H1 (cell line): Measurements from ENCODE around the gene SCAI. TPM values are rescaled to one million over a fixed set of nuclear protein-coding genes. Genes with fewer than 3 reads are reported as not detected.

Experiments used
- CTCF ChIA-PET: fragments of 300-600 bp; sonication (Branson Sonifier 250); formaldehyde crosslinking; loops from one replicate; lab custom pipeline; 2021; ENCODE audit not compliant: partially characterized antibody; lab: Charles Lee
- POLR2A ChIA-PET: fragments of 300-600 bp; sonication (Branson Sonifier 250); formaldehyde crosslinking; loops from one replicate; lab custom pipeline; 2021; ENCODE audit warnings: inconsistent platforms; ENCODE audit not compliant: partially characterized antibody; lab: Charles Lee
- DNase-seq, 2 experiments: peaks; one replicate each; pipeline versions ENCODE4 v3.0.0 to v3.0.0-alpha.2; 2010 to 2022; ENCODE audit warnings: low spot score in 2 of 2, low read depth in 1 of 2, mixed read lengths in 1 of 2
- FAIRE-seq: peaks from 2 replicates; lab custom pipeline; 2011; peaks lifted over from hg19 to GRCh38; lab: Jason Lieb, UNC
- H2AFZ ChIP-seq: 2 replicates; pipeline ENCODE4 v1.8.1; 2012; ENCODE audit warnings: low read length, inconsistent platforms
- H2AK5ac ChIP-seq: 2 replicates; pipeline ENCODE4 v1.6.1; 2013; ENCODE audit warnings: low read depth, low read length
- H2BK120ac ChIP-seq: replicated peaks from 2 replicates; pipeline ENCODE3; 2013; ENCODE audit warnings: low read depth, low read length, inconsistent platforms
- H2BK12ac ChIP-seq: 2 replicates; pipeline ENCODE4 v1.6.1; 2013; ENCODE audit warnings: low read depth, low read length
- H2BK15ac ChIP-seq: 2 replicates; pipeline ENCODE4 v1.6.1; 2013; ENCODE audit warnings: low read length
- H2BK20ac ChIP-seq: 2 replicates; pipeline ENCODE4 v1.6.1; 2013; ENCODE audit warnings: low read length
- H2BK5ac ChIP-seq: 2 replicates; pipeline ENCODE4 v1.6.1; 2013; ENCODE audit warnings: low read depth, low read length
- H3K14ac ChIP-seq: 2 replicates; pipeline ENCODE4 v1.6.1; 2013; ENCODE audit warnings: inconsistent platforms; ENCODE audit not compliant: insufficient read length
- H3K18ac ChIP-seq: 2 replicates; pipeline ENCODE4 v1.6.1; 2013; ENCODE audit warnings: low read length; ENCODE audit errors: extremely low read depth
- H3K23ac ChIP-seq: 2 replicates; pipeline ENCODE4 v1.6.1; 2013; ENCODE audit warnings: inconsistent platforms; ENCODE audit not compliant: insufficient read length
- H3K23me2 ChIP-seq: 2 replicates; pipeline ENCODE4 v1.6.1; 2013; ENCODE audit warnings: low read depth, low read length
- H3K27ac ChIP-seq: 2 replicates; pipeline ENCODE4 v1.6.1; 2011; ENCODE audit warnings: low read depth, low read length, inconsistent platforms
- H3K27me3 ChIP-seq, 4 experiments: replicated peaks in 1 of 4; 1 replicate in 1 of 4; 2 replicates in 3 of 4; pipeline versions ENCODE4 v1.6.1 to v1.8.1; 2011 to 2013; ENCODE audit warnings: low read length in 3 of 4, mild to moderate bottlenecking in 3 of 4, inconsistent platforms in 2 of 4, mixed read lengths in 2 of 4, moderate library complexity in 1 of 4; ENCODE audit not compliant: control insufficient read depth in 3 of 4, insufficient read depth in 3 of 4; ENCODE audit errors: extremely low read depth in 1 of 4
- H3K36me3 ChIP-seq, 4 experiments: 2 replicates each; pipeline versions ENCODE4 v1.6.1 to v1.8.1; 2011 to 2013; ENCODE audit warnings: mild to moderate bottlenecking in 4 of 4, low read length in 3 of 4, moderate library complexity in 2 of 4, control low read depth in 1 of 4, inconsistent platforms in 1 of 4; ENCODE audit not compliant: insufficient read depth in 4 of 4, control insufficient read depth in 2 of 4
- H3K4ac ChIP-seq: replicated peaks from 2 replicates; pipeline ENCODE3; 2013; ENCODE audit warnings: low read length, low read depth, mixed read lengths, inconsistent platforms; ENCODE audit not compliant: insufficient read length
- H3K4me1 ChIP-seq, 4 experiments: replicated peaks in 1 of 4; 1 replicate in 1 of 4; 2 replicates in 3 of 4; pipeline versions ENCODE4 v1.6.1 to v1.8.1; 2011 to 2013; ENCODE audit warnings: low read length in 3 of 4, inconsistent platforms in 2 of 4, mixed read lengths in 1 of 4; ENCODE audit not compliant: insufficient read depth in 4 of 4, control insufficient read depth in 3 of 4
- H3K4me2 ChIP-seq, 2 experiments: 2 replicates each; pipeline versions ENCODE4 v1.6.1 to v1.8.1; 2011 to 2013; ENCODE audit warnings: low read depth in 2 of 2, low read length in 2 of 2, control low read depth in 1 of 2, inconsistent platforms in 1 of 2, mild to moderate bottlenecking in 1 of 2; ENCODE audit not compliant: insufficient read depth in 1 of 2
- H3K4me3 ChIP-seq, 4 experiments: fragments of 200-600, 300-600 bp in 1 of 4; sonication (generic), shearing (Covaris generic), sonication (Bioruptor Twin) in 1 of 4; 2 replicates each; pipeline versions ENCODE4 v1.5.1 to v1.8.1; 2011 to 2016; ENCODE audit warnings: low read length in 4 of 4, low read depth in 3 of 4, control low read depth in 2 of 4, inconsistent platforms in 2 of 4, mild to moderate bottlenecking in 2 of 4, mixed read lengths in 1 of 4, moderate library complexity in 1 of 4; ENCODE audit not compliant: insufficient read depth in 2 of 4; ENCODE audit errors: extremely low read depth in 1 of 4
- H3K56ac ChIP-seq: replicated peaks from 2 replicates; pipeline ENCODE3; 2013; ENCODE audit warnings: low read depth, mild to moderate bottlenecking, mixed read lengths, low read length, inconsistent platforms; ENCODE audit not compliant: insufficient read length
- H3K79me1 ChIP-seq: 2 replicates; pipeline ENCODE4 v1.6.1; 2013; ENCODE audit warnings: low read depth, low read length, control low read depth
- H3K79me2 ChIP-seq, 2 experiments: 2 replicates each; pipeline versions ENCODE4 v1.6.1 to v1.8.1; 2012 to 2013; ENCODE audit warnings: low read length in 2 of 2, mild to moderate bottlenecking in 2 of 2, inconsistent platforms in 1 of 2; ENCODE audit not compliant: insufficient read depth in 2 of 2, control insufficient read depth in 1 of 2
- H3K9ac ChIP-seq, 4 experiments: replicated peaks in 1 of 4; 1 replicate in 1 of 4; 2 replicates in 3 of 4; pipeline versions ENCODE4 v1.6.1 to v1.8.1; 2011 to 2013; ENCODE audit warnings: low read depth in 3 of 4, low read length in 3 of 4, control low read depth in 2 of 4, mild to moderate bottlenecking in 2 of 4, moderate library complexity in 2 of 4, inconsistent platforms in 1 of 4; ENCODE audit errors: extremely low read depth in 1 of 4
- H3K9me3 ChIP-seq, 2 experiments: 2 replicates each; pipeline versions ENCODE4 v1.6.1 to v1.8.1; 2012 to 2013; ENCODE audit warnings: mild to moderate bottlenecking in 2 of 2, moderate library complexity in 2 of 2, control low read depth in 1 of 2, inconsistent platforms in 1 of 2, low read depth in 1 of 2, low read length in 1 of 2, mixed read lengths in 1 of 2; ENCODE audit not compliant: insufficient read depth in 2 of 2
- H4K20me1 ChIP-seq, 2 experiments: replicated peaks in 1 of 2; 2 replicates each; pipeline versions ENCODE3 to v1.8.1; 2011 to 2013; ENCODE audit warnings: inconsistent platforms in 2 of 2, low read length in 2 of 2, mild to moderate bottlenecking in 1 of 2; ENCODE audit not compliant: insufficient read depth in 2 of 2, control insufficient read depth in 1 of 2
- H4K5ac ChIP-seq: 2 replicates; pipeline ENCODE4 v1.6.1; 2013; ENCODE audit warnings: low read length, low read depth, mixed read lengths, inconsistent platforms; ENCODE audit not compliant: insufficient read length
- H4K8ac ChIP-seq: 2 replicates; pipeline ENCODE4 v1.8.0; 2013; ENCODE audit warnings: mild to moderate bottlenecking, moderate library complexity, low read length, inconsistent platforms; ENCODE audit not compliant: insufficient read depth; ENCODE audit errors: extremely low read depth
- H4K91ac ChIP-seq: replicated peaks from 2 replicates; pipeline ENCODE3; 2013; ENCODE audit warnings: low read length, mixed read lengths, inconsistent platforms; ENCODE audit not compliant: insufficient read length
- BCL11A ChIP-seq, 2 experiments: IDR thresholded peaks; one replicate each; pipeline ENCODE4 v1.6.1; 2011; ENCODE audit warnings: low read depth in 2 of 2, low read length in 2 of 2, mild to moderate bottlenecking in 2 of 2
- CBX5 ChIP-seq: fragments of 300-800, 300-1000 bp; sonication (generic); IDR thresholded peaks from 2 replicates; pipeline ENCODE4 v1.7.1; 2016; ENCODE audit warnings: antibody characterized with exemption, low read length, low read depth
- CHD1 ChIP-seq: IDR thresholded peaks from 2 replicates; pipeline ENCODE4 v1.6.1; 2012; ENCODE audit warnings: low read depth, low read length, improper control_type of control experiment
- CHD2 ChIP-seq: IDR thresholded peaks from 2 replicates; pipeline ENCODE4 v1.6.1; 2012; ENCODE audit warnings: low read length, improper control_type of control experiment
- CREB1 ChIP-seq: IDR thresholded peaks from 2 replicates; pipeline ENCODE4 v1.6.1; 2012; ENCODE audit warnings: inconsistent platforms
- GTF2F1 ChIP-seq: IDR thresholded peaks from 2 replicates; pipeline ENCODE4 v1.6.1; 2012; ENCODE audit warnings: low read depth, low read length, improper control_type of control experiment, borderline replicate concordance
- HDAC6 ChIP-seq: IDR thresholded peaks from one replicate; pipeline ENCODE4 v1.7.1; 2012; ENCODE audit warnings: low read depth, mild to moderate bottlenecking, inconsistent platforms, low read length, moderate library complexity
- PHF8 ChIP-seq: fragments of 200-600 bp; sonication (generic); conservative IDR thresholded peaks from 2 replicates; pipeline ENCODE4 v1.7.1; 2012; ENCODE audit warnings: low read depth, mild to moderate bottlenecking, inconsistent platforms, low read length, moderate library complexity
- RAD21 ChIP-seq, 2 experiments: IDR thresholded peaks in 1 of 2; conservative IDR thresholded peaks in 1 of 2; 2 replicates each; pipeline ENCODE4 v1.6.1; 2011; ENCODE audit warnings: low read depth in 2 of 2, low read length in 2 of 2, improper control_type of control experiment in 1 of 2, inconsistent platforms in 1 of 2, mild to moderate bottlenecking in 1 of 2, moderate library complexity in 1 of 2
- SIRT6 ChIP-seq: IDR thresholded peaks from one replicate; pipeline ENCODE4 v1.7.1; 2012; ENCODE audit warnings: low read length, inconsistent platforms
- SIX5 ChIP-seq: IDR thresholded peaks from 2 replicates; pipeline ENCODE4 v1.6.1; 2011; ENCODE audit warnings: mild to moderate bottlenecking, low read depth, low read length
- TAF1 ChIP-seq: IDR thresholded peaks from 2 replicates; pipeline ENCODE4 v1.6.1; 2011; ENCODE audit warnings: mild to moderate bottlenecking, low read depth, low read length
- ZNF274 ChIP-seq: IDR thresholded peaks from 2 replicates; pipeline ENCODE4 v1.7.0; 2012; ENCODE audit warnings: low read length, borderline replicate concordance; ENCODE audit errors: extremely low read depth
- polyA plus RNA-seq, 7 experiments: library from polyadenylated mRNA; depleted of rRNA in 3 of 7; stranded (reverse) in 5 of 7; unstranded in 2 of 7; fragments of >200 nt in 5 of 7; fragments of 200-250 nt in 2 of 7; gene quantifications; 1 replicate in 5 of 7; 2 replicates in 1 of 7; 4 replicates in 1 of 7; pipeline versions ENCODE4 v1.2.1 to v1.2.3, GENCODE V29; 2011 to 2013; ENCODE audit warnings: missing spikeins in 2 of 7, mixed read lengths in 2 of 7
- total RNA-seq: library from RNA; stranded (reverse); fragmentation: NEBNext Ultra II Directional; extraction: Animal tissue kit (Norgen Biotek cat#: 25700); gene quantifications from 2 replicates; pipeline ENCODE4 v1.2.1, GENCODE V29; 2021

The SCAI gene
- total and polyA plus RNA-seq, 2 of the 8 experiments (the other 6 are each of a cell fraction or from before 2014, with no cell fraction given) = 6.4 to 19.8 TPM

DNA sequence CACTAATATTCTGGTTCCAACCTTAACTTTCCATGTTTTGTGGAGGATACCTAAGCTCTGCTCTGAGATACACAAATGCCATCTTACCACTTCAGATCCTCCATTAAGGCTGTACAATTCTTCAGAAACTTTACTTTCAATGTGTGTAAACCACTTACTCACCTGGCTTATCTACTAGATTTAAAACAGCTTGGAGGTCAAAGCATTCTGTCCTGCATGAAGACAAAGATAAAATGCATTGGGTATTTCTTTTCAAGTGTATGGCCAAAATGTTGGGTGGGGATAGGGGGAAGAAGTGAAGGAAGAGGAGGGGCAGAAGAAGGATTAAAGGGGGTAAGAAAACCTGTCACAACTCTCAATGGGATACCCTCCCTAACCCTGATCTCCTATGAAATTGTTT lies 203.4 kb downstream of the SCAI start:
- Histone ChIP-seq H3K36me3 (peaks cover 0 to 4% (median 0%) of the 10 kb centered on the region in 4 experiments; a peak in 1 of 8 replicates), H3K4me3 (peak overlapping the region; percentile 58 to 89 (median 80)), H3K4me2 (peak overlapping the region; percentile 77 to 80), H3K23me2 (0 out of 2 replicates have a peak, but pooled peaks cover 4% of the 10 kb centered on the region), H3K4me1 (peaks cover 0 to 2% (median 0%) of the 10 kb centered on the region in 4 experiments; a peak in 2 of 7 replicates), H2AFZ (no peak overlapping the region), H2BK15ac (no peak overlapping the region), H2BK20ac (no peak overlapping the region), H2BK5ac (no peak overlapping the region), H3K79me1 (no peaks in the 10 kb centered on the region), H3K79me2 (no peaks in the 10 kb centered on the region), H4K5ac (no peak overlapping the region), H3K23ac (no peak overlapping the region), H3K4ac (no peak overlapping the region), H4K8ac (no peak overlapping the region), H3K27me3 (no peaks in the 10 kb centered on the region; a peak in 1 of 7 replicates), H4K91ac (no peak overlapping the region), H3K9me3 (no peaks in the 10 kb centered on the region), H3K56ac (no peak overlapping the region), H4K20me1 (no peaks in the 10 kb centered on the region), H3K14ac (no peak overlapping the region), H2AK5ac (no peak overlapping the region), H2BK12ac (no peak overlapping the region), H3K9ac (peak overlapping the region in 1 of 4 experiments; percentile 42; a peak in 2 of 7 replicates), H3K27ac (0 out of 2 replicates have a peak overlapping the region, but pooled peaks have one; percentile 69), H3K18ac (no peak overlapping the region), H2BK120ac (no peak overlapping the region)
- POLR2A ChIA-PET = interaction anchor here (1.0 kb wide), 1 partner anchor 79 kb away, joined by 3 read pairs; no protein-coding TSS in a partner anchor
- DNase-seq = no peak
- FAIRE-seq = no peak
- CTCF ChIA-PET = no interaction called here
- TF ChIP-seq PHF8 = no peak
- no peak for TF ChIP-seq SIRT6
- no peak for TF ChIP-seq BCL11A (IDR thresholded peaks at IDR 0.05; ENCODE audit: low read depth in 2 of 2, low read length in 2 of 2)
- TF ChIP-seq CHD1 = no peak
- TF ChIP-seq ZNF274 = no peak
- TF ChIP-seq TAF1 = no peak
- no peak for TF ChIP-seq CHD2
- no peak for TF ChIP-seq HDAC6
- TF ChIP-seq SIX5 = no peak
- TF ChIP-seq CBX5 = no peak
- TF ChIP-seq CREB1 = no peak
- TF ChIP-seq RAD21 (IDR thresholded peaks at IDR 0.05 in 1 of 2, conservative IDR thresholded peaks at IDR 0.05 in 1 of 2; ENCODE audit: low read depth in 2 of 2, low read length in 2 of 2) = no peak
- no peak for TF ChIP-seq GTF2F1
